NT2/D1 (cell line): ENCODE results near the gene DOCK11.

ENCODE experiments used
- YY1 ChIP-seq: IDR thresholded peaks from 2 replicates; pipeline ENCODE4 v1.6.1; 2011; ENCODE audit not compliant: insufficient read length, insufficient read depth
- ZNF274 ChIP-seq: IDR thresholded peaks from 2 replicates; pipeline ENCODE4 v1.6.1; 2011; ENCODE audit warnings: mild to moderate bottlenecking, low read depth, low read length

DNA sequence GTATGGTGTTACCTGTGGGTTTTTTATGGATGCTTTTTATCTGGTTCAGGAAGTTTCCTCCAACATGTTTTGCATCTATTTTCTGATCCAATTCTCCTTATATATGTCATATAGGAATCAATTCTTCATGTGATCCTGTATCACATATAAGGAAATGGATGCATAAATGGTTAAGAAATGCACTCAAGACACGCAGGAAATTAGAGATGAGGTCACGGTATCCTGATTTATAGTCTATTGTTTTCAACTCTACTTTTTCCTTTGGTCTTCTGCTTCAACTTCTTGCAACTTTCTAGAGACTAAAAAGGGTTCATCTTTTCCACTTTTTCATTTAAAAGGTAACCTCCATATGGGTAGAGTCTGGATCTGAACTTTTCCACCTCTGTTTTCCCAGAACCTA lies 198.2 kb downstream of the DOCK11 start:
- TF ChIP-seq ZNF274 (no peak), YY1 (no peak)
